ENCODE data around the gene COX4I1.

Gene COX4I1

DNA sequence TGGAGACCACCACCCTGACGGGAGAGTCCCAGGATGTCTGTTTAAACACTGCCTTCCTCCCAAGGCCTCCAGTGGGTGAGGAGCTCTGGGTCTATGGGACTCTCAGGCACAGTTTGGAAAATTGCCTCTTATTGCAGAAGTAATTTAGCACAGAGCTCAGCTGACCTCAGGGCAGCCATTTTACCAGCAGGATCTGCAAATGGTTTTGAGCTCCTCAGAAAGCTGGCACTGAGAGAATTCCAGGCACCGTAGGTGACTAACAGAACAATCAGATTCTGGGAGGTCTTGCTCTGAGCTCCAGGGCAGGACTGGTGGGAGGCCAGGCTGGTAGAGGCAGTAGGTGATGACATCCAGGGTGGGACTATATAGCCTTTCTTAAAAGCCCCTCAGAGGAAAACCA lies 31.3 kb upstream of the COX4I1 start:
- DNase-seq, result no peak

DNA sequence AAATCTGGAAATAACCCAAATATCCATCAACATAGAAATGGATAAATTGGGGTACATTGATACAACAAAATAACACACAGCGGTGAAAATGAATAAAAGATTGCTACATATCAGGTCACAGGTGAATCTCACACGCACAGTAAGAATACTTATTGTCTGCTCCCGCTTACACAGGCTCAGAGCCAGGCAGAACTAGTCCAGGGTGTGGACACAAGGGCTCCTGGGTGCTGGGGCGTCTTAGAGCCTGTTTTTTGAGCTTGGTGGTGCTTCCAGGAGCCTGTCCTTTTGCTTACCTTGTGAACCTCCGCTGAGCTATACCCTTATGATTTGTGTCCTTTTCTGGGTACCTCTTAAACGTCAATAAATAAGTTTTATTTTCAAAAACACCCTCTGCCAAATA lies 28.8 kb upstream of the COX4I1 start:
- no peak for DNase-seq

DNA sequence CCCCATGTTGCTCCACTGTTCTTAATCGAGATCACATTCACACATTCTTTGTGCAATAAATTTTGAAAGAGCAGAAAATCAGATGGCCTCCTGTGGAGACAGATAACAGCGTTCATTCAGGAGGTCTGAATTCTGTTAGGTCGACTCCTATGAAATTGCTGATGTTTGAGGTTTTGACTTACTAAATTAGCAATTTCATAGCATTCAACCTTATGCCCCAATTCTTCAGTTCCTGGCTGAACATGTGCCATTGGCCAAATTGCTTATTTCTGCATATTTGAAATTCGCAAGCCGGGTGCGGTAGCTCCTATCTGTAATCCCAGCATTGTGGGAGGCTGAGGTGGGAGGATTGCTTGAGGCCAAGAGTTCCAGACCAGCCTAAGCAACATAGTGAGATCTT lies 26.5 kb upstream of the COX4I1 start:
- no peak for DNase-seq

DNA sequence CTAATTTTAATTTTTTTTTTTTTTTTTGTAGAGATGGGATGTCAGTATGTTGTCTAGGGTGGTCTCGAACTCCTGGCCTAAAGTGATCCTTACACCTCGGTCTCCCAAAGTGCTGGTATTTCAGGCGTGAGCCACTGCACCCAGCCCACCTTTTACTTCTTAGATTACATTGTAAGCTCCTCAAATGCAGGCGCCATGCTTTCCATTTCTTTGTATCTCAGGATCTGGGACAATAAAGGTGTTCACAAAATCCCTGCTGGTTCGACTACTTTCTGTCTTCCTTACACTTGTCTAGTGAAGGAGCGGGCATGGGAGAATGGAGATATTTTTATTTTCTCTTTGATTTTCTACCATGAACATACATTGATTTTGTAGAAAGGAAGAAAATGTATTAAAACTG lies 25.4 kb upstream of the COX4I1 start:
- DNase-seq, result no peak

DNA sequence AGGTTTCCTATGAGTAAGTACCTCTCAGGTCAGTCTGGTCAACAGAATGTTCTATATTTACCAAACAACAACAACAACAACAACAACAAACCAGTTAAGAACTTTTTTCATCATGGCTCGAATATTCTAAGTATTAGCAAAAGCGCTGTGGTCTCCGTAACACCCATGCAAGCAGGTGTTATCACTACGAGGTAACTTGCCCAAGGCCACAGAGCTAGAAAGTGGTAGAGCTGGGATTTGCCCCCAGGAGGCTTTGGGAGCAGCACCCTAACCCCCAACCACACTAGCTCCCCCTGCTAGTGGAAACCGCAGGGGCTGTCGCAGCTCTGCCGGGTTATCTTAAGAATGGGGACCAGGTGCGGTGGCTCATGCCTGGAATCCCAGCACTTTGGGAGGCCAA lies 24.7 kb upstream of the COX4I1 start:
- no peak for DNase-seq

DNA sequence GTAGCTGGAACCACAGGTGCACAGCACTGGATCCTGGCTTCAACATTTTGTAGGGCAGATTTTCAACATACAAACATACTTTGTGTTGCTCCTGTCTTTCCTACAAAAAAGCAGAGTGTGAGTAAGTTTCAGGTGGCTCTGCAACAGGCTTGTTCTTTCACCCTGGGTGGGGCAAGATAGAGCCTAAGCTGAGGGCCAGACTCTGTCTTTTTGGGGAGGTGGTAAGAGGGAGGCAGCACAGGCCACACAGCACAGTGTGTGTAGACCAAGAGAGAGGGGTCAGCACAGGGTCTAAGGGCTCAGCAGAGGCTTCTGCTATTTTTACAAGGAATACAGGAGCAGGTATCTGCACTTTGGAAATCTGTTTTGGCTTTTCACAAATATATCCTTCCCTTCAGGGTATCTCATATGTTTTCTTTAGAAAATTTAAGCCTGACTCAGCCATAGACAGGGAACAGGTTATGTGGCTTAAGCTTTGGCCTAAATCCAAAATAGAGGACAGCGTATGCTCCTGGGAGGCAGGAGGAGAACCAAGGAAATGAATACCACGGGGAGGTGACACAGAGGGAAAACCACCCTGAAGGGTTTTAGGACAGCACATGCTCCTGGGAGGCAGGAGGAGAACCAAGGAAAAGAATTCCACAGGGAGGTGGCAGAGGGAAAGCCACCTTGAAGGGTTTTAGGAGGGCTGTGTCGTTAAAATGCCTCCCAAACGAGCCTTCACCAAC lies 21.7 kb upstream of the COX4I1 start:
- no peak for DNase-seq

DNA sequence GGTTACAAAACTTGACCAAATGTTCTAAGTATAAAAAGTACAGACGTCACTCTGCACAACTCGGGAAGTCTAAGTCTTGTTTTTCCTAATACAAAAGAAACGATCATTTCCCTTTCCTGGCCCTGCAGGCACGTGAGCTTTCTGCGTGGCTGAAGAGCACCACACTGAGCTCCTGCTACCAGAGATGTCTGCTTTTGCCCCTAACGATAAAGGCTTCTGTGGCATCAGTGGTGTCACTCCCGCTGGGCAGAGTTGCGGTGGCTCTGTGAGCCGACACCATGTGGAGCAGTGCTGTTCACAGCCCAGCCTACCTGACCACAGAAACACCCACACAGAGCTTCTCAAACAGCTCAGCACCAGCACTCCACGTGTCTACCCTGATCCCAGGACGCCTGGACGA lies 20.6 kb upstream of the COX4I1 start:
- DNase-seq, result no peak

DNA sequence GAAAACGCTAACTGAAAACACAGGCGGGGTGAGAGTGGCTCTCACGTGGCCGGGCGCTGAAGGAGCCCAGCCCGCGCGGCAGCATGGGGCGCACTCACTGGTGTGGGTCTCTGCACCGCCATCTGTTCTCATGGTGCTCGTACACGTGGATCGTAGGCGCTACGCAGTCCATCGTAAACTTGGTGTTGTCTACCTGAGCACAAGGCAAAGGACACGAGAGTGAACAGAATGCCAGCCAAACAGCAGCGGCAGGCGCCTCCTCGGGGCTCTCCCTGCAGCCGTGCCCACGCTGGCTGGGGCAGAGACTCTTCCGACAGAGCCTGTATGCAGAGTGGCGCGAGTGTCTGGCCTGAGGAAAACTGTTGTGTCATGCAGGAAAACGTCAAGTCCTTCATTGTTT lies 19.2 kb upstream of the COX4I1 start:
- no peak for DNase-seq

DNA sequence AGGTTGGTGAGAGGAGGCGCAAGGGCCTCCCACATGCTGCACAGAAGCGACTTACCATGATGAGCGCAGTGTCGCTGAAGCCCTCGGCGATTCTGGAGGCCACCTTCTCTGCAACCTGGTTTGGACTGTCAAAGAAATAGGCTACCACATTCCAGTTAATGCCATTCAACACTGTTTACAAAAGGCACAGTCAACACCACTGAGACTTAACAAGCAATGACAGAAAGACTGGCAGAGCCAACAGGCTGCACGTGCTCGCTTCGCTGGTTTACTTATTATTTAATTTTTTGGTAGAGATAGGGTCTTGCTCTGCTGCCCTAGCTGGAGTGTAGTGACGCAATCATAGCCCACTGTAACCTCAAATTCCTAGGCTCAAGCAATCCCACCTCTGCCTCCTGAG lies 18.3 kb upstream of the COX4I1 start:
- DNase-seq, result no peak

DNA sequence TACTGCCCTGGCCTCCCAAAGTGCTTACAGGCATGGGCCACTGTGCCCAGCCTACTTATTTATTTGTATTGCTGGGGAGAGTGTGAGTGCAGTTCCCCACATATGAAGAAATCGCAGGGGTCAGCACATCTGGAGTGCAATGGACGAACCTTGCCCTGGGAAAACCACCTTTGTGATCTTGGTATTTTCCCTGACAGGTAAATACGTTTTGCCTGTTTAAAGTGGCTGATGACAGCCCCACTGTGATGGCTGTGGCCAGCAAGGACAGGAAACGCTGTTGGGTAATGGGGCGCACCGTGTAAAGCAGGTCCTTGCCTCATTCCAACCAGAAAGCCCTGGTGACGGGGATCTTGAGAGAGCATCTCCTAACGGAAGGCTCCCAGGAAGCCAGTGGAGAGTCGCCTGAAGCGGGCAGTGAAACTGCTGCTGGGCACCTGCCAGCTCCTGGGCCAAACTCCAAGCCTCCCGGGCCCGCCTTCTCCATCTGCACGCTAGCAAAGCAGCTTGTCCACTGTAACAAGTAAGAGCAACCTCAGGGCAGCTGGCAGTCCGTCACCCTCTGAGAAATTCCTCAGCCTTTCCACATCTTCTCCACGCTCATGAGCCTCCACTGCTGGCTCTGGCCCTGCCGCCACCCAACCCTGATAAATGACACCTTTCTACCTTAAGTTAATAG lies 17.7 kb upstream of the COX4I1 start:
- DNase-seq, result no peak

DNA sequence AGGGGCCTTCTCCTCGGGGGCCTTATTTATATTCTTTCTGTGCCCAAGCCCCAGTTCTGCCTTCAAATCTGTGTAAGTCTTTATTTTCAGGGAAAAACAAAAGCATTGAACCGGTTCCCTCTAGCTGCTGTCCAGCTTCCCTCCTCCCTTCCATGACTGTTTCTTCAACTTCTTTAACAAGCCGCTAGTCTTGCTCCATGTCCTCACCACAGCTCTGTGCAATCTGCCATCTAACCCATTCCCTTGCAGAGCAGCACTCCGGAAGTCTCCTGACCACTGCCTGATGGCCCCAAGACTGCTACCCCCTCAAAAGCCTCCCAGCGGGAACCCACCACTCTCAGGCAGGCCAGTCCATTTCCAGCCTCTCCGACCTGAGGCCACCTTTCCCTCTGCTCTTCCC lies 17.0 kb upstream of the COX4I1 start:
- DNase-seq, result no peak

DNA sequence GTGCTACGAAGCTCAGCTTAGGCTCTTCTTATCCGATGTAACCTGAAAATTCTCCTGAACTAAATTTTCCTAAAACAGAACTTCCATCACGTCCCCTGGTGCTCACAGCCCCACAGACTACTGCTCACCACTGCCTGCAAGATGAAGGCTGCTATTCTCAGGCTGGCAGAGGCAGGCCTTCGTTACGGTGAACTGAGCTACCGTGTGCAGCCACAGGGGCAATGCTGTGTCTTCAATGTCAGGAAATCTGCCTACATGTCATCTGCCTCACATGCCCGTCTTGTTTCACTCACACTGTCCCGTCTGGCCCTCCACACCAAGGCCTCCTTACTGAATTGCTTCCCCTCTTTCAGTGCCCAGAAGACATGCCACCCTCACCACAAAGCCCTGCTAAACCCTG lies 16.1 kb upstream of the COX4I1 start:
- no peak for DNase-seq

DNA sequence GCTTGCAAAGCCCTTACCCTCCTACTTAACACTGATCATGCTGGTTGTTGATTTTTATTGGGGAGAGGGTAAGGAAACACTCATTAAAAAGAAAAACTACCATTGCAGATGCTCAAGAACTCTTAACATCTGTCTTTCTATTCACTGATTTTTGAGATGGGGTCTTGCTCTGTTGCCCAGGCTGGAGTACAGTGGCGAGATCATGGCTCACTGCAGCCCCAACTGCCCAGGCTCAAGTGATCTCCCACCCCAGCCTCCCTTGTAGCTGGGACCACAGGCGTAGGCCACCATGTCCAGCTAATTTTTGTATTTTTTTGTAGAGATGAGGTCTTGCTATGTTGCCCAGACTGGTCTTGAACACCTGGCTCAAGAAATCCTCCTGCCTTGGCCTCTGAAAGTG lies 14.7 kb upstream of the COX4I1 start:
- DNase-seq, result no peak

DNA sequence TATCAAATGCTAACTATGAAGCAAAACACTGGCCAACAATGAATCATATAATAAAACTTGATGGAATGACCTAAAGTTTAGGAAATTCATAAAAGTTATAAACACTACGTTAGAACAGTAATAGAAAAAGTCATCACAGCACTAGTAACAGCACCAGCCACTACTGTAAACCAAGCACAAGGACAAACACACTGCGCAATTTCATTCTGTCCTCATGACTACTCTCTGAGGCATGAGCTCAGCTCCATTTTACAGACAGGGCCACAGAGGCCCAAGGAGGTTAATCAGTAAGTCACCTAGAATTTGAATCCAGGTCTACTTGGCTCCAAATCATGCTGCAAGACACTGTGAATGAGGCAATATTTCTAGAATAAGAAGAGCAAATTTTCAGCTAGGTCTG lies 13.6 kb upstream of the COX4I1 start:
- no peak for DNase-seq

DNA sequence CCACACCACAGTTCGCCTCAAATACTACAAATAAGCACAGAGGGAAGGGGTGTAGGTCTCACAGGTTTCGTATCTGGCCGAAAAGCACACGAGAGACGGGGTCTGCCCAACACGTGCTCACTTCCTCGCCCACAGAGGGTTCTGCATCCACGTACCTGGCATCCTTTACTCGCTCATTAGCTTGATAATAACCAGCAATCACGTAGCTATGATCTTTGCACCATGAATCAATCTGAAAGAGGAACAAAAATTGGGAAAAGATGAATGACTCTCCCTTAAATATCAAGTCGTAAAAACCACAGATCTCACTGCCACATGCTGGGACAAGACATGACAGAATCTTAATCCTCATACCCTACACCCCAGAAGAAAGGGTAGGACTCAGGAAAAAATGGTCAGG lies 10.7 kb upstream of the COX4I1 start:
- no peak for DNase-seq

DNA sequence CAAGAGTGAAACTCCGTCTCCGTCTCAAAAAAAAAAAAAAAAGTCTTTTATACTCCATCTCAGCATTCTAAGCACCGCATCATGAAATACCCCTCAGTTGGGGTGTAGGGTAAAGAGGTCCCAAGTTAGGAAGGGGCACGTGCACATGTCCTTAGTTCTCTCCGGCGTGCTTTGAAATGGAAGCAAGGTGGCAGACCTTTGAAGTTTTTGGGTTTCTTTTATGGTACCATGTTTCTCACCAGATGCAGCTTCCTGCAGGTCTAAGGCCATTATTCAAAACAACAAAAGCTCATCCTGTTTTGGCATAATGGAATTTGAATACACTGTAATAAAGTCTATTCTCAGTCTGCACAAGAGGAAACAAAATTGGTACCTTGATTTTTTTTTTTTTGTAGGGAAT lies 9.7 kb upstream of the COX4I1 start:
- DNase-seq, result no peak

DNA sequence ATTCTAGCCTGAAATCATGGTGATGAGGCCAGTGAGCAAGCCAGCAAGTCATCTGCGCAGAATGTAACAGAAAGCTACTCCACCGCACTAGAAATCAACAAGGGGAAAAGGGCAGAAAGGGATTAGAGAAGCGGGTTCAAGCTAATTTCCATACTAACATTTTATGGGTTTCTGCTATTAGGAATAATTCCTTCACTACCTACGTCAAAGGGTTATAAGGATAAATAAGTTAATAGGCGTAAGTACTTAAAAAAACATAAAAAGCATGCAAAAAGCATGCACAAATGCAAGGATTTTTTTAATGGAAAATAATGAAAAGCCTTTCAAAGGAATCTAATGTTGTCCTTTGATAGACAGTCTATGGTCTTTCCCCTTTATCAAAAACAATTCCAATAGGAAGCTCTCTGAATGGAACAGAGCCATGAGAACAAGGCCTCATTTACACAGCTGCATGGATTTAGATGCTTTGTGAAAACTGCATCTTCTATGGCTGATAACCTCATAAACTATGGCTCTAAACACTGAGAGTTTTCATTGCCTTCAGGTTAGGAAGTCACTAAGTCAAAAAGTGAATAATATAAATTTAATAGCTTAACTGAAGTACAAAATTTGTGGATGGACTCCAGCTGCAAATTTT lies 5.7 kb upstream of the COX4I1 start:
- no peak for DNase-seq

DNA sequence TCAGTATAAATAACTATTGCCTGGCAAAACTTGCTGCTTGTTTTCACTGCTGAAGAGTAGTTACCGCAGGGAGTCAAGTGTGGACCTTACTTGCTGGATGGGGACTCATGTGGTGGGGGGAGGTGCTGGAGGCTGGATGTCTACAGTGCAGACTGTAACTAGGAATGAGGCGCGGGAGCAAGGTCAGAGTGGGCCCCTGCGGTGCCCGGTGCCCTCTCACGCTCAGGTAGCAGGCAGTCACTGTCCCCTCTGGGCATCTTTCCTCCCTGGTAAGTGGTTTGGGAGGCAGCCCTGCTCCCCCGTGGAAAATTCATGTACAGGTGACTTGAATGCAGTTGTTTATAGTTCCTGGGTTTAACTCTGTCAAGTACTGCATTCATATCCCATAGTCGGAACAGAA lies 4.8 kb upstream of the COX4I1 start:
- DNase-seq, result no peak

DNA sequence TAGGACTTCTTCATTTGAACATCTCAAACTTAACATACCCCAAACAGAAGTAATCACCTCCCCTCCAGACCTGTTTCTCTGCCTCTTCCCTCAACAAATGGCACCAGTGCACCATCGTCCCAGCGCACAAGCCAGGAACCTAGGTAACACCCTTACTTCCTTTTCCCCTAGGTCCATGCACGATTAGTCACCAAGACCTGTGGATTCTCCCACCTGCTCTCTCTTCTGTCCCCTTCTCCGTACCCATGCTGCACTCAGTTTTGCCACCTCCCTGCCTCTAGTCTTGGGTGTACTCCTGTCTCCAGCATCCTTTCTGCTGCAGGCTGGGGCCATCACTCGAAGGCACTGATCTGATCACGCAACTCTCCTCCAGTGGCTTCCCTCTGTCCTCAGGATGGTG lies 3.3 kb upstream of the COX4I1 start:
- no peak for DNase-seq

DNA sequence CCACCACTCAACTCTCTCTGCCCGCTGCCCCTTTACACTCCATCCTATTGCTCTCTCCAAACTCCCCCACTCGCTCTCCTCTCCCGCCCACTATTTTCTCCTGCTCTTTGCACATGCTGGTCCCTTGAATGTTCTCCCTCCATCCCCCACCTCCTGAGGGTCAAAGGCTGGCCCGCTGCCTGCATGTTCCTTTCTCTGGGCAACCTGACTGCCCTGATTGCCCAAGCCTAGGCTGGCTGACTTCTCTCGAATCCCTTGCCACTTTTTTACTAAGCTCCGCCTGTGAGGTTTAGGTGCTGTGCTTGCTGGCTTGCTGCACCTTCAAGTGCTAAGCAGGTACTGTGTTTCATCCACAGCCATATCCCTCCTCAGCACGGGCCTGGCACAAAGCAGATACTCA lies 2.9 kb upstream of the COX4I1 start:
- DNase-seq, result no peak

DNA sequence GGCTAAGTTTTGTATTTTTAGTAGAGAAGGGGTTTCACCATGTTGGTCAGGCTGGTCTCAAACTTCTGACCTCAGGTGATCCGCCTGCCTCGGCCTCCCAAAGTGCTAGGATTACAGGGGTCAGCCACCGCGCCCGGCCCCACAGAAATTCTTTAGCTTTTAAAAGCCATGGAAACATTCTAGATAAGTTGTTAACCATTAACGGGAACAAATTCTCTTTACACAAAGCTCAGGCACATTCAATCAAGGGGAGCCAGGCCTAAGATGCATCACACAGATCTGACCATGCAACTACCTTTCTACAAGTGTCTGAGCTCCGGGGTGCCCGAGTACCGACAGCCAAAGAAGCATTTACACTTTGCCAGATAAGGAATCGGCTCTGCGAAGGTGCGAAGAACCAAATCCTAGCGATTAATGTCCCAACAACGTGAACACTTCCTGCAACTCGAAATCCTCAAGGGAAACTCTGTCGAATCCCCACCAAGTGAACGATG lies 1.2 kb upstream of the COX4I1 start:
- no peak for DNase-seq

DNA sequence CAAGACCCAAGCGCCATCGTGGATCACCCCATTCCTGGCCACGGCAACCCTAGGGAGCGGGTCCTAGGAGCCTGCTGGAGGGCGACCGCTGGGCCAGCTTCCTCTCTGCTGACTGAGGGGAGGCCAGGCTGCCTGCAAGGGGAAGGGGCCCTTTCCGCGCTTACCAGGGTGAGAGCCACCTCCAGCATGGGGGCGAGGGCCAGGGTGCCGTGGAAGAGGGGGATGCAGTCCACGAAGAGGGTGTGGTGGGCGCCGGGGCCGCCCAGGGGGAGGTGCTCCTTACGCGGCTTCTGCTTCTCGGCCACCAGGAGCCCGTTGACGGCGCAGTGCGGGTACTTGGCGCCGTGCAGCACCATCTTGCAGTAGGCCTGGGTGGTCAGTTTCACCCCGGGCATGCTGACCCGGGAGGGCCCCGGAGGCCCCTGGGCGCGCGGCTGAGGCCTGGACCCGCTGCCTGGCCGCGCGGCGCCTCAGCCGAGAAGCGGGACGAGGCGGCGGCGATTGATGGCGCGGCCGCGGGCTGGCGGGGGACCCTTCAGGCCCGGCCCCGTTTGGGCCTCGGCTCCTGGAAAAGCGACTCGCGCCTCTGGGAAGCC lies 496 bp upstream of the COX4I1 start:
- DNase-seq, result peak; percentile 11

DNA sequence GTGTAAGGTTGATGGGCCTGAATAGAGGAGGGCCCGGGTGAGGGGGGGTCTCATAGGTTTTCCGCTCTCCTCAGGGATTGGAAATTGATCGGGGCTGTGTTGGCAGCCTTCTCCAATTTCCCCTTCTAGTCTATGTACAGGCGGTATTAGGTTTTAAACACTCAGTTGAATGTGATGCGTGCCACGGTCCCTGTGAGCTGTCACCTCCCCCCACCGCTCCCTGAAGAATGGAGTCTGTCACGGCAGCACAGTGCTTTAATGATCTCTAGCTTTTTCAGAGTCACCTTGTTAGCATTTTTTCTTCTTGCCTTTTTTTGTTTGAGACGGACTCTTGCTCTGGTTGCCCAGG lies 800 bp downstream of the COX4I1 start:
- no peak for DNase-seq

DNA sequence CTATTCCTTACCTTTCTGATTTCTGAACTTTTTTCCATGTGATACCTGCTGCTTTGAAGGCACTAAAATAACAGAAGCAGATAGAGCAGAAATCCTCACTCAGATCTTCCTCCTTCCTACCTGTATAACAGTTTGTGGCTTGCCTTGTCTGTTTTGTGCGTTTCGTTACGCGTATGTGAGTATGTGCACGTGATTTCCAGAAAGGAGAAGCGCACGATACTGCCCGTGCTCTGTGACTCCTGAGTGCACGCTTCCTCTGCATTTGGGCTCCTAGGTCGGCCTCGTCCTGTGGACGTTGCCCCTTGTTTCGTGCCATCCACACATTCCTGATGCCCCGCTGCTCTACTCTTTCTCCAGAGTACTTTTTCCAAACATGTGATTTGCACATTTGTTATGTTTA lies 4.1 kb downstream of the COX4I1 start:
- DNase-seq, result no peak
